ENCODE measurements around the gene IQSEC1. TPM values are rescaled to one million over a fixed set of nuclear protein-coding genes. Genes with fewer than 3 reads are reported as not detected.
"Not testable (repeated sequence)": the region's sequence is repeated elsewhere in the genome, so short reads cannot be mapped to it uniquely, and the experiment has no call there.

The IQSEC1 gene
- total and polyA plus RNA-seq, 8 donors: 24.9 to 57.0 (median 34.2) TPM

- ATAC-seq: no peak
- TF ChIP-seq CTCF (IDR thresholded peaks at IDR 0.05): no peak
- no peak for DNase-seq
Measured at GRCh38 chr3:12882336-12883310, 190.6 kb downstream of the IQSEC1 start.

GRCh38 chr3:12881858-12882257 is 191.4 kb downstream of the IQSEC1 start:
- ATAC-seq; DNase-seq; H3K36me3 ChIP-seq; H3K4me1 ChIP-seq; H3K9me3 ChIP-seq; intact Hi-C loops (cut with DNase I); H3K27ac ChIP-seq; H3K4me3 ChIP-seq: not testable (repeated sequence)
- H3K27me3 ChIP-seq: peaks cover 0 to 20% of the 10 kb centered on the region in 2 donors

More at GRCh38 chr3:12882336-12883310, 190.6 kb downstream of the IQSEC1 start:
- no peak overlapping the region for H3K4me3 ChIP-seq
- intact Hi-C loops (cut with DNase I): no loop called here
- H3K4me1 ChIP-seq: no peaks in the 10 kb centered on the region
- H3K27ac ChIP-seq: no peak overlapping the region
- no peaks in the 10 kb centered on the region for H3K36me3 ChIP-seq
- H3K9me3 ChIP-seq: no peaks in the 10 kb centered on the region
- peaks cover 0 to 17% of the 10 kb centered on the region in 2 donors for H3K27me3 ChIP-seq

- no peak overlapping the region for H3K27ac ChIP-seq
- H3K4me1 ChIP-seq: peaks cover 0 to 7% of the 10 kb centered on the region in 2 donors
- no peak overlapping the region for H3K4me3 ChIP-seq
- H3K36me3 ChIP-seq: no peaks in the 10 kb centered on the region
- TF ChIP-seq CTCF (IDR thresholded peaks at IDR 0.05): no peak
- ATAC-seq (no peak), DNase-seq (no peak)
- peaks cover 0 to 27% of the 10 kb centered on the region in 2 donors for H3K27me3 ChIP-seq
- H3K9me3 ChIP-seq: no peaks in the 10 kb centered on the region
- intact Hi-C loops (cut with DNase I): loop anchor here in 1 of 2 donors (10.0 kb wide), 1 partner anchor 105 kb away; no protein-coding TSS in a partner anchor
Measured at GRCh38 chr3:12879191-12879815, 193.9 kb downstream of the IQSEC1 start.

- not testable (repeated sequence) for H3K9me3 ChIP-seq, H3K4me3 ChIP-seq, ATAC-seq, DNase-seq, H3K27ac ChIP-seq, H3K4me1 ChIP-seq, H3K36me3 ChIP-seq
- intact Hi-C loops (cut with DNase I): loop anchor here in 1 of 2 donors (10.0 kb wide), 1 partner anchor 106 kb away; no protein-coding TSS in a partner anchor
- peaks cover 0 to 27% of the 10 kb centered on the region in 2 donors for H3K27me3 ChIP-seq
Measured at GRCh38 chr3:12878758-12879157, 194.5 kb downstream of the IQSEC1 start.

GRCh38 chr3:12878141-12878574 is 195.1 kb downstream of the IQSEC1 start:
- Histone ChIP-seq H3K27me3 (peaks cover 0 to 27% of the 10 kb centered on the region in 2 donors), H3K27ac (no peak overlapping the region), H3K9me3 (no peaks in the 10 kb centered on the region), H3K4me3 (no peak overlapping the region), H3K36me3 (no peaks in the 10 kb centered on the region), H3K4me1 (peaks cover 0 to 7% of the 10 kb centered on the region in 2 donors)
- ATAC-seq (no peak), DNase-seq (no peak)
- TF ChIP-seq CTCF (IDR thresholded peaks at IDR 0.05): no peak
- intact Hi-C loops (cut with DNase I): loop anchor here in 1 of 2 donors (10.0 kb wide), 1 partner anchor 107 kb away; no protein-coding TSS in a partner anchor

- DNase-seq (no peak), ATAC-seq (no peak)
- Histone ChIP-seq H3K36me3 (no peaks in the 10 kb centered on the region), H3K27me3 (peaks cover 0 to 20% of the 10 kb centered on the region in 2 donors), H3K4me3 (no peak overlapping the region), H3K4me1 (peaks cover 0 to 7% of the 10 kb centered on the region in 2 donors), H3K27ac (no peak overlapping the region), H3K9me3 (no peaks in the 10 kb centered on the region)
- intact Hi-C loops (cut with DNase I): loop anchor here in 1 of 2 donors (10.0 kb wide), 1 partner anchor 108 kb away; no protein-coding TSS in a partner anchor
- no peak for TF ChIP-seq CTCF (IDR thresholded peaks at IDR 0.05)
Measured at GRCh38 chr3:12877040-12877439, 196.2 kb downstream of the IQSEC1 start.
